GM12878 (cell line): ENCODE results near the gene USP47. TPM values are rescaled to one million over a fixed set of nuclear protein-coding genes. Genes with fewer than 3 reads are reported as not detected.

ENCODE experiments used
- ATAC-seq: fragments of 200-7000 bp; cut with Tn5 transposase; 3 replicates; pipeline ENCODE4 v1.9.1; 2020; ENCODE audit warnings: mild to moderate bottlenecking, moderate library complexity
- BruUV-seq: library from RNA; stranded (reverse); fragments of 400-500 nt; replicated peaks from 2 replicates; lab custom pipeline; 2021; lab: Mats Ljungman, UMichigan
- CTCF ChIA-PET: fragments of 300-600 bp; sonication (Branson Sonifier 250); formaldehyde crosslinking; extraction: SDS; loops from one replicate; lab custom pipeline; 2021; ENCODE audit warnings: inconsistent platforms; lab: Yijun Ruan, JAX
- POLR2A ChIA-PET: fragments of 350-600 bp; formaldehyde crosslinking; extraction: SDS; loops from one replicate; lab custom pipeline; 2021; ENCODE audit warnings: inconsistent platforms; lab: Charles Lee
- RAD21 ChIA-PET: fragments of 300-600 bp; sonication (Branson Sonifier 250); formaldehyde crosslinking; loops from one replicate; lab custom pipeline; 2023; ENCODE audit warnings: antibody characterized with exemption; ENCODE audit not compliant: unreplicated experiment; lab: Charles Lee
- SMC1A ChIA-PET: fragments of 300-600 bp; sonication (Branson Sonifier 250); formaldehyde crosslinking; loops from one replicate; lab custom pipeline; 2023; ENCODE audit not compliant: unreplicated experiment, uncharacterized antibody; lab: Charles Lee
- DNase-seq: peaks from one replicate; pipeline ENCODE4 v3.0.0-alpha.2; 2011; ENCODE audit warnings: low read depth, low spot score
- FAIRE-seq: peaks from 3 replicates; lab custom pipeline; 2011; peaks lifted over from hg19 to GRCh38; lab: Jason Lieb, UNC
- H2AFZ ChIP-seq: 2 replicates; pipeline ENCODE4 v1.6.0; 2011; ENCODE audit warnings: low read depth, low read length, control low read depth; ENCODE audit not compliant: control insufficient read depth
- H3K27ac ChIP-seq: 2 replicates; pipeline ENCODE4 v1.5.1; 2011; ENCODE audit warnings: control low read depth; ENCODE audit not compliant: control insufficient read depth, insufficient read depth
- H3K27me3 ChIP-seq, 2 experiments: replicated peaks in 1 of 2; 2 replicates each; pipeline versions ENCODE4 v1.6.0 to v1.6.1; 2011; ENCODE audit warnings: low read length in 1 of 2; ENCODE audit not compliant: control insufficient read depth in 2 of 2, insufficient read depth in 2 of 2
- H3K36me3 ChIP-seq, 2 experiments: 2 replicates each; pipeline ENCODE4 v1.5.1; 2011; ENCODE audit warnings: low read length in 1 of 2; ENCODE audit not compliant: control insufficient read depth in 2 of 2, insufficient read depth in 2 of 2
- H3K4me1 ChIP-seq: 2 replicates; pipeline ENCODE4 v1.6.1; 2011; ENCODE audit warnings: mild to moderate bottlenecking, low read length, moderate library complexity, mixed read lengths; ENCODE audit not compliant: control insufficient read depth, insufficient read depth
- H3K4me2 ChIP-seq: 2 replicates; pipeline ENCODE4 v1.6.0; 2011; ENCODE audit warnings: control low read depth; ENCODE audit not compliant: control insufficient read depth, insufficient read depth
- H3K4me3 ChIP-seq: fragments of 200-600 bp; sonication (generic); 2 replicates; pipeline ENCODE4 v1.5.1; 2016
- H3K79me2 ChIP-seq: 2 replicates; pipeline ENCODE4 v1.6.0; 2011; ENCODE audit warnings: low read length; ENCODE audit not compliant: control insufficient read depth, insufficient read depth
- H3K9ac ChIP-seq: 2 replicates; pipeline ENCODE4 v1.8.0; 2011; ENCODE audit warnings: low read length, control low read depth, mixed read lengths; ENCODE audit not compliant: control insufficient read depth, insufficient read depth
- H3K9me3 ChIP-seq: replicated peaks from 3 replicates; pipeline ENCODE4 v1.5.1; 2011; ENCODE audit warnings: mild to moderate bottlenecking, low read length; ENCODE audit not compliant: control insufficient read depth, insufficient read depth
- H4K20me1 ChIP-seq: 2 replicates; pipeline ENCODE4 v1.6.0; 2011; ENCODE audit not compliant: control insufficient read depth, insufficient read depth
- BCL3 ChIP-seq: IDR thresholded peaks from 2 replicates; pipeline ENCODE4 v1.6.1; 2011; ENCODE audit warnings: borderline replicate concordance, low read depth, mild to moderate bottlenecking, moderate library complexity, low read length; ENCODE audit not compliant: insufficient read depth, poor library complexity, severe bottlenecking
- CBX3 ChIP-seq: fragments of 200-600 bp; sonication (generic); IDR thresholded peaks from 2 replicates; pipeline ENCODE4 v1.6.1; 2016; ENCODE audit warnings: low read depth, borderline replicate concordance
- ETV6 ChIP-seq, 2 experiments: fragments of 450-650 bp in 1 of 2; IDR thresholded peaks in 1 of 2; conservative IDR thresholded peaks in 1 of 2; 2 replicates each; pipeline ENCODE4 v1.6.1; 2014; ENCODE audit warnings: antibody characterized with exemption in 1 of 2, borderline replicate concordance in 1 of 2, low read depth in 1 of 2, mild to moderate bottlenecking in 1 of 2, moderate library complexity in 1 of 2
- SMARCA5 ChIP-seq: fragments of 450-650 bp; IDR thresholded peaks from 2 replicates; pipeline ENCODE4 v1.6.1; 2017; ENCODE audit warnings: mild to moderate bottlenecking
- ZBTB40 ChIP-seq: fragments of 450-650 bp; IDR thresholded peaks from 2 replicates; pipeline ENCODE4 v1.6.1; 2016; ENCODE audit warnings: mild to moderate bottlenecking, moderate library complexity, borderline replicate concordance
- ZNF24 ChIP-seq: fragments of 450-650 bp; IDR thresholded peaks from 2 replicates; pipeline ENCODE4 v1.6.1; 2017; ENCODE audit warnings: antibody characterized with exemption, mild to moderate bottlenecking
- ZNF622 ChIP-seq: fragments of 450-650 bp; IDR thresholded peaks from 2 replicates; pipeline ENCODE4 v1.6.1; 2017; ENCODE audit warnings: mild to moderate bottlenecking, inconsistent platforms
- WGBS: methylation state at CpG from one replicate; pipeline ENCODE4 v1.1.6; 2016; ENCODE audit warnings: low lambda C conversion rate; ENCODE audit not compliant: insufficient replicate concordance, insufficient coverage; ENCODE audit errors: missing lambda C conversion rate; 5-methylcytosine and 5-hydroxymethylcytosine counted together
- in situ Hi-C: fragments of 300-500 bp; cut with MboI; formaldehyde crosslinking; loops from 9 replicates; pipeline ENCODE4 v1.14.3; 2018; ENCODE audit warnings: mixed read lengths
- intact Hi-C: fragments of 100-400 bp; cut with micrococcal nuclease; formaldehyde crosslinking; loops from one replicate; pipeline ENCODE4 v1.14.2; 2022; ENCODE audit not compliant: unreplicated experiment
- polyA plus RNA-seq, 11 experiments: library from polyadenylated mRNA; depleted of rRNA in 4 of 11; unstranded in 6 of 11; stranded (reverse) in 5 of 11; fragments of >200 nt; fragmentation: Nextera tagmentation in 4 of 11; fragmentation: Illumina TruSeq in 1 of 11; extraction: Ambion mirVana in 4 of 11; extraction: Trizol in 1 of 11; gene quantifications; 1 replicate in 1 of 11; 2 replicates in 10 of 11; pipeline versions ENCODE4 v1.2.1 to v1.2.3, GENCODE V29; 2011 to 2016; ENCODE audit warnings: inconsistent platforms in 2 of 11, missing spikeins in 2 of 11, low read depth in 1 of 11
- total RNA-seq, 4 experiments: library from RNA; depleted of rRNA in 3 of 4; stranded (reverse); fragments of >200 nt in 3 of 4; fragmentation: Illumina TruSeq in 1 of 4; extraction: Trizol in 1 of 4; gene quantifications; 2 replicates each; pipeline versions ENCODE4 v1.2.1 to v1.2.3, GENCODE V29; 2013 to 2021

USP47 gene
- total and polyA plus RNA-seq, 10 of the 15 experiments (the other 5 are each of a cell fraction or from before 2014, with no cell fraction given): 13.9 to 54.0 (median 31.6) TPM

DNA sequence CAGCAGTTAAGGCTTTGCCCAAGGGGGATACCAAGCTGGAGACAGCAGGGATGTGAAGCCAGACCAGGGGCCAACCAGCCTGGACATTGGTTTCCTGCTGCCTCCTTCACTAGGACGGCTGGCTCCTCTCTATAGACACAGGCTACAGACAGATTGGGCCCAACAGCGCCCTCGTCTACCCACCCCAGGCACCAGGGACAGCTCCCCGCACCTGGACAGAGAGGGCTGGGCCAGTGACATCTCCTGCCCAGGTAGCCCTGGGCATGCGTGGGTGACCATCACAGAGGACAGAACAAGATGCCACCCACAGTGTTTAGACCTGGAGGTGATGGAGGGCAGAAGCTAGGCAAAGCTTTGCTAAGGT is 165.4 kb downstream of the USP47 start:
- DNase-seq (no peak), ATAC-seq (no peak), FAIRE-seq (no peak)
- Histone ChIP-seq H3K4me3 (no peak overlapping the region), H3K79me2 (no peaks in the 10 kb centered on the region), H3K27me3 (peaks cover 2 to 12% of the 10 kb centered on the region in 2 experiments), H2AFZ (no peak overlapping the region), H3K9me3 (no peaks in the 10 kb centered on the region), H3K27ac (no peak overlapping the region), H3K36me3 (no peaks in the 10 kb centered on the region), H3K9ac (no peak overlapping the region), H3K4me1 (no peaks in the 10 kb centered on the region), H3K4me2 (no peak overlapping the region), H4K20me1 (no peaks in the 10 kb centered on the region)
- ChIA-PET SMC1A (no interaction called here), CTCF (no interaction called here), RAD21 (no interaction called here), POLR2A (no interaction called here)
- no TSS peak for BruUV-seq
- WGBS: 47% methylated on average over 5 of the region's 5 CpGs
- no peak for TF ChIP-seq ETV6 (conservative IDR thresholded peaks at IDR 0.05 in 1 of 2, IDR thresholded peaks at IDR 0.05 in 1 of 2; ENCODE audit: borderline replicate concordance in 1 of 2, low read depth in 1 of 2)
- no peak for TF ChIP-seq ZNF24
- TF ChIP-seq ZBTB40: no peak
- no peak for TF ChIP-seq BCL3
- no peak for TF ChIP-seq SMARCA5
- TF ChIP-seq CBX3: no peak
- no peak for TF ChIP-seq ZNF622
- intact Hi-C loops (no loop called here), in situ Hi-C loops (no loop called here)
